ENCODE measurements around the gene SH3PXD2B. TPM values are rescaled to one million over a fixed set of nuclear protein-coding genes. Genes with fewer than 3 reads are reported as not detected.
"Not testable (repeated sequence)": the region's sequence is repeated elsewhere in the genome, so short reads cannot be mapped to it uniquely, and the experiment has no call there.

Gene SH3PXD2B
- total RNA-seq, 1 donor from 2014 or later = 39.8 TPM

DNA sequence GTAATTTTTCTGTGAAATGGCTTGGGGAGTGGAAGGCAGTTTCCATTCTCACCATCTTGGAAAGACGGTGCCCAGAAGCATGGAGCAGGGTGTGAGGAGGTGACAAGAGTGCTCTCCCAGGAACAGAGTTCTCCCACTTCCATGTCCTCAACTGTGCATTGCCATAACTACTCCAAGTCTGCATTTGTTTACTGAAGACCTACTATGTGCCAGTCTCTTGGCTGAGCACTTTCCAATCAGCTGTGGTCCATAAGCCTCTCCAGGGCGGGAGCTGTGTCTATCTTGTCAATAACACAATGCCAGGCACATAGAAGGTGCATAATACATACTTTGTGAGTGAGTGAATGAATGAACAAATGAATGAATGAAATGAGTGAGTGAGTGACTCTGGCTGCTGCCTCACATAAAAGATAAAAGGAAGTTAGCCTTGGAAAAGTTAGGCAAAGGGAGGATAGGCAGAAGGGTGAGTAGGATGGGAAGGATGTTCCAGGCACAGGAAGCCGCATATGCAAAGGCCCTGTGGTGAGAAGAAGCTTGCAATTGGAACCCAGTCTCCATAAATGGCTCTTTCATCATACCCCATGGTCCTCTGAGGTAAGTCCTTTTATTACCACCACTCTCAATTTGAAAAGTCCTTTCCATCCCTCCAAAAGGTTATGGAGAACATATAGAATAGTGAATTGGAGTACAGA, 31.3 kb upstream of the SH3PXD2B start:
- DNase-seq (ENCODE audit: low spot score) = no peak

DNA sequence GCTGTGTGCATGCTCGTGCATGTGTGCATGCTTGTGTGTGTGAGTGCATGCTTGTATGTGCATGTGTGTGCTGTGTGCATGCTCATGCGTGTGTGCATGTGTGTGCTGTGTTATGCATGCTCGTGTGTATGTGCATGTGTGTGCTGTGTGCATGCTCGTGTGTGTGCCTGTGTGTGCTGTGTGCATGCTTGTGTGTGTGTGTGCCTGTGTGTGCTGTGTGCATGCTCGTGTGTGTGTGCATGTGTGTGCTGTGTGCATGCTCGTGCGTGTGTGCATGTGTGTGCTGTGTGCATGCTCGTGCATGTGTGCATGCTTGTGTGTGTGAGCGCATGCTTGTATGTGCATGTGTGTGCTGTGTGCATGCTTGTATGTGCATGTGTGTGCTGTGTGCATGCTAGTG, 30.3 kb upstream of the SH3PXD2B start:
- no peak for DNase-seq (ENCODE audit: low spot score)

DNA sequence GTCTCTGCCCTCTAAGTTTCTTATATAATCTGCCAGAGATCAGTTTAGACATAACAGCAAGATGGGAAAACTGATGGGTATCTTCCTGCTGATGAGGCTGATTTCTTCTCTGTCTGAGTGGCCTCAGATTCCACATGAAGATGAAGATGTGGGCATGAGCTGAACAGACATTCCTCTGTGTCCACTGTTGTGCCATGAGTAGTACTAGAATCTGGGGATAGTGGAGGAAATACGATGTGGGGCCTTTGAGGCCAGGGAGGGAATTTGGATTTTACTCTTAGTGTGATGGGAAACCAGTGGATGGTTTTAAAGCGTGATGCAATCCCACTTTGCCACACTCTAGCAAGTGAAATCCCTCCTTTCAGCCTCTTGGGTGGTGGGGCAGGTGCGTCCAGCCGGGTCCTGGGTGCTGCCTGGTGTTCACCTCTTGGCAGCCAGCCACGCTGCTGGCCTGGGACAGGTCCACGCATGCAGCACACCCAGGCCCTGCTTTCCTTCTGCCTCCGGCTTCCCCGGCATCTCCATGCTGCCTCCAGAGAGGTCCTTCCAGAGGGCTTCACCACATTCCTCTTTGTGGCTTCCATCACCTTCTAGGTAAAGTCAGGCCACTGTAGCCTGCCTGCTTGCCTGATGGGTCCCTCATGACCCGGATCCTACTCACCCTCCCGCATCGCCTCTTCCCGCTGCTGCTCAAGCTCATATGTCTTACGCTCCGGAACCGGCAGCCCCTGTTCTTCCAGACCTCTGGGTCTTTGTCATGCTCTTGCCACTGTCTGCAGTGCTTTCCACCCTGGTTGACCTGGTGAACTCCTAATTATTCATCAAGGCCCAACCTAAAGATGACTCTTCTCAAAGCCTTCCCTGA, 28.1 kb upstream of the SH3PXD2B start:
- DNase-seq (ENCODE audit: low spot score) = no peak

DNA sequence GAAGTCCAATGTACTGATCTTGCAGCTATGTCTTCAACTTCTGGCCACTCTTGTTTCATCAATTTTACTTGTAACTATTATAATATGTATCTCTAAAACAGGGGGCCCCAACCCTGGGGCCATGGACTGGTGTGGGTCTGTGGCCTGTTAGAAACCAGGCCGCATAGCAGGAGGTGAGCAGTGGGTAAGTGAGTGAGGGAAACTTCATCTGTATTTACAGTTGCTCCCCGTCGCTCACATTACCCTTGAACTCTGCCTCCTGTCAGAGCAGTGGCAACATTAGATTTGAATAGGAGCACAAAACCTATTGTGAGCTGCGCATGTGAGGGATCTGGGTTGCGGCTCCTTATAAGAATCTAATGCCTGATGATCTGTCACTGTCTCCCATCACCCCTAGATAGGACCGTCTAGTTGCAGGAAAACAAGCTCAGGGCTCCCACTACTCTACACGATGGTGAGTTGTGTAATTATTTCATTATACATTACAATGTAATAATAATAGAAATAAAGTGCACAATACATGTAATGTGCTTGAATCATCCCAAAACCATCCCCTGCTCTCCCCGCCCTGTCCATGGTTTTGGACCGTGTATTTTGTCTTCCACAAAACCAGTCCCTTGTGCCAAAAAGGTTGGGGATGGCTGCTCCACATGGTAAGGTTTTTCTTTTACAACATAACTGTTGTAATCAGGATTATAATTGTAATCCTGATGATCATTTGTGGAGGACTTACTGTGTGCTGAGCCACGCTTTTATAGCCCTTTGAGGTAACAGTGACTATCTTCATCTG, 26.9 kb upstream of the SH3PXD2B start:
- DNase-seq (ENCODE audit: low spot score) = no peak

DNA sequence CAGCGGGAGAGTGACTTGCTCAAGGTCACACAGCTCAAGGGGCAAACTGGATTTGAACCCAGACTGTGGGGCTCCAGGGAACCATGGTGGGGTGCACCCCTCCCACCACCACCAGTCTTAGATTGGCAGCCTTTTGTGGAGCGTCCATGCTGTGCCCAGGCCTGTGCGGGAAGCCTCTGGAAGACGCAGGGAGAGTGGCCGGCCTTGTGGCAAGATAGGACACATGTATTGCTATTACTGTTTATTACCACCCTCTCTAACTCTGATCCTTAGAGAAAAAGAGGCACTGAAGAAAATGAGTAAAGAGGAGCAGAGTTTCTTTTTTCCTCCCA, 25.4 kb upstream of the SH3PXD2B start:
- DNase-seq (ENCODE audit: low spot score) = no peak

DNA sequence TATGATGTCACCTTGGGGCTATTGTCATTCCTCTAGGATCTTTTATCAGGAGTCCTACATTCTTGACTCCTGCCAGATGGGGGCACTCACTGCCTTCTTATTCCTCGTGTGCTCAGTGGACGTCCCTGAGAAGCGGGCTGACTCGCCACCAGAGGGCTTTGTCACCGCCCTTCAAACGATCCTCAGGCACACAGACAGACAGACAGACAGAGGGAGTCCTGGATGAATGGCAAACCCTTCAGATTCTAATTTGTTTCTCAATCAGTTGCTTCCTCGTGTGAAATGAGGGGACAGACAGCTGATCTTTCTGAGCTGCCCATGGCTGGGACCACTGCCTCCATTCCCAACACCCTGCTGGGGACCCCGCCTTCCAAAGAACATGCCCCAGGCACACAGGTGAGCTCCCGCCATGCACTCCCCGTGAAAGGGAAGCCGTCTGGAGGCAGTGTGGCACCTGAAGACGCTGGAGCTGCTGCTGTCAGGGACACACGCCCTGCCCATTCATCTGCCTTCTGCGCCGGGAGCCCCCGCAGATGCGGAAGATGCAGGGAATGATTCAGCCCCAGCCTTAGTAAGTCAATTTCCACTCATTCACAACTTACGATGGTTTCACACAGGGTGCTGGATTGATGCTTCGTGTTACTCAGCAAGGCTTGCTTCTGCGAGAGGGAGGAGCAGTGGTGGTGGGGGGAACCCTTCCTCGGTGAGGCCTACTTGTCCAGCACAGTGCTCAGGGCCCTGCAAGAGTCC, 24.9 kb upstream of the SH3PXD2B start:
- DNase-seq (ENCODE audit: low spot score) = peak; percentile 86

DNA sequence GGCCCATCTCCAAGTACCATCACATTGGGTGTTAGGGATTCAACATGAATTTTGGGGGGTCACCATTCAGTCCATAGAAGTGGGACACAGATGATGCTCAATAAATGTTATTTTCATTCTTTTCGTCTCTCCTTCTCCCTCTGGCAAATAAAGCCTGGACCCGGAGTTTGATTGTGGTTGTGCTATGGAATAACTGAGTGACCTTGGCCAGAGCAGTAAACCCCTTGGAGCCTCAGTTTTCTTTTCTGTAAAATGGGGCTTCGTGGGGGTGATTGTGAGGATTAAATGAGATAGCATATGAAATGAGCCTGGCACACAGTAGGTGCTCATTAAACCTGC, 24.3 kb upstream of the SH3PXD2B start:
- not testable (repeated sequence) for DNase-seq (ENCODE audit: low spot score)

DNA sequence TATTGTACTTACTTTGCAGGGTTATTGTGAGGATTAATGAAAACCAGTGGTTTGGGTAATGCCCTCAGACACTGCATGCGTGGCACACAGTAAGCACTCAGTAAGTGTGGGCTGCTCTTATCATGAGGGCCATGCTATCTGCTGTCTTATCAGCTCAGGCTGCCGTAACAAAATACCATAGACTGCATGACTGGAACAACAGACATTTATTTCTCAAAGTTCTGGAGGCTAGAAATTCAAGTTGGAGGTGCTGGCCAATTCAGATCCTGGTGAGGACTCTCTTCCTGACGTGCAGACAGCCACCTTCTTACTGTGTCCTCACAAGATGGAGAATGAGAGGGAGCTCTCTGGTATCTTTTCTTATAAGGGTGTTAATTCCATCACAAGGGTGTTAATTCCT, 23.9 kb upstream of the SH3PXD2B start:
- DNase-seq (ENCODE audit: low spot score) = no peak

DNA sequence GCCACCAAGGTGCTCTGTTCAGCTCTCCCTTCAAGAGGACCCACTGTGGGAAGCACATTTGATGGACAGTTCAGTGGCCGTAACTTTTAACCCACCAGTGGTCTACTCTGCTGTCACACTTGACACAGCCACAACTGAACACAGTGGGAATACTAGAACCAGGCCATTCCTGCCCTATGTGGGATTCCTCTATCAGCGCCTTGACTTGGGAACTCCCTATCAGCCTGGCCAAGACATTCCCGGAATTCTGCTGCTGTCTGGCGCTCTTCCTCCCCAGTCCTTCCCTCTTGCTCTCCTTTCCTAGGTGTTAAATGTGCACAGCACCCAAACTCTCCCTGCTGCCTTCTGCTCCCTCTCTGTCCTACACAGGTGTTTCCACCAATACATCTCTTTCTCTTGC, 23.1 kb upstream of the SH3PXD2B start:
- no peak for DNase-seq (ENCODE audit: low spot score)

DNA sequence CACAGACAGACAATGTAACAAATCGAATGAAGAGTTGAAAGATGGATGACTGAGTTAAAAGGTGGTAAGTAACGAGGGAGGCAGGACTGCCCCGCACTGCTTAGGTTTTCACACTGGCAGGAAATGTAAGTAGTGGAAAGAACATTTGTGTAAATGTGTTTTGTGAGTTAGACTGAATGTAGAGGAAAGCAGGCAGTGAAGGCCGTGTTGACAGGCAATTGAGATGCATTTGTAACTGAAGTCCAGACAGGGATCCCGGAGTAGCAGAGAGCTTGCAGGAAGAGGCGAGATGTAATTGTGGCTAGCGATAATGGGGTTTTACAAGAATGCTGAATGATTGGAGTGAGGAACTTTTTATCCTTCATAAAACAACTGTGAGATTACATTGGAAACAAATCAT, 20.0 kb upstream of the SH3PXD2B start:
- no peak for DNase-seq (ENCODE audit: low spot score)

DNA sequence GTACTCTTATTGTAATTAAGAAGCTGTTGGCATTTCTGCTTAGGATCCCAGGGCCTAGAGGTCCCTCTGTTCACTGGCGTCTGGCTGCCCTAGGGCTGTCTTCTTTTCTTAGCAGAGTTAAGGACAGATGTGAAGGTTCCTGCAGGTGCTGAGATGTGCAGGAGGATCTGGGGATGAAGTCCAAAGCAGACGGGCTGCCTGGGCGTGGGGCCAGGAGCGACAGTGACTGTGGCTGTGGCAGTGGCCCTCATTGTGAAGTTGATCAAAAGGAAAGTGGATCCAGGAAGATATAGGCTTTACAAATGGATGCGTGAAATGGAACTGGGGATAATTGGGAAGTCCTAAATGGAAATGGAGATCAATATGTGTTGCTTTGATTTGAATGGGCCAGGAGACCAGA, 19.1 kb upstream of the SH3PXD2B start:
- DNase-seq (ENCODE audit: low spot score) = no peak

DNA sequence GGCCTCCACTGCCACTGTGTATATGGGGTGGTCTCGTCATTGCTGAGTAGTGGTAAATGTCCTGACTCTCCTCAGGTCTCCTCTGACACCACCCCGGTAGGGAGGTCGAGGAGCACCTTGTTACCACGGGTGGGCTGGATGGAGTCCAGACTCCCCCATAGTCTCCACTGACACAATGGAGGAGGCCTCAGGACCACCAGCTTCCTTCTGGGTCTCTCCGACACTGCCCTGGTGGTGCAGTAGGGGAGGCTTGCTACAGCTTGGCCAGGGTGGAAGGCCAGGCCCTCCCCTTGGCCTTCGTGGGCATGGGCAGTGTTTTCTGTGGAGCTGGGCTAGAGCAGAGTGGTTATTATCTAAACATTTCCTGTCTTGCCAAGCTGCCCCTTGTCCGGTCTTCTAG, 15.4 kb upstream of the SH3PXD2B start:
- no peak for DNase-seq (ENCODE audit: low spot score)

DNA sequence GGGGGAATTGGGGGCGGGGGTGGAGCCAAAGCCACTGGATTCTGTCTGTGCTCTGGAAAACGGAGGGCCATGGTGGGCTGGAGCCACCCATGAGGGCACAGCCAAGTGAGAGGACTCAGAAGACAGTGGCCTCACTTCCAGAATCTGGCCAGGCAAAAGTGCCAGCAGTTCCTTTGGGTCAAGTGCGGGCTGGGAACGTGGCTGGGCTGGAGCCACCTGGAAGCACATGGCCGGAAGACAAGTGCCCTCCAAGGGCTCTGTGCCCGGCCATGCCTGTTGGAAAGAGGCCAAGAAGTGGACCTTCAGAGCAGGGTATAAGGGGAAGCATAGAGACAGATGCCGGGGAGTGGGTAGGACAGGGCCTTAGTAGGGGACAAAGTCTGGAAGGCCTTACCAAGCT, 11.7 kb upstream of the SH3PXD2B start:
- DNase-seq (ENCODE audit: low spot score) = no peak

DNA sequence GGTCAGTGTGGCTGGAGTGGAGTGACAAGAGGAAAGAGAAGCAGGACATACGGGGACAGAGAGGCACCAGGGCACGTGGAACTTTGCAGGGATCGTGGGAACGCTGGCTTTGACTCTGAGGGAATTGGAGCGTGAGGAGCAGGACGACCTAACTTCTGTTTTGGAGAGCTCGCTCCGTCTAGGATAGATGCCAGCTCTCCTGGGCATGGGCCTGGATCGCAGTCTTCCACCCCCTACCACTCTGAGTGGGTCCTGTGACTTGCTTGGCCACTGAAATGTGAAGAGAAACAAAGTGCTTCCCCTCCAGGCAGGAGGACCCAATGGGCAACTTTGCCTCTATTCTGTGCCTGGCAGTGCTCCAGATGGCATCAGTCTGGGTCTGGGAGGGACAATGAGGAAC, 8.7 kb upstream of the SH3PXD2B start:
- DNase-seq (ENCODE audit: low spot score) = no peak

DNA sequence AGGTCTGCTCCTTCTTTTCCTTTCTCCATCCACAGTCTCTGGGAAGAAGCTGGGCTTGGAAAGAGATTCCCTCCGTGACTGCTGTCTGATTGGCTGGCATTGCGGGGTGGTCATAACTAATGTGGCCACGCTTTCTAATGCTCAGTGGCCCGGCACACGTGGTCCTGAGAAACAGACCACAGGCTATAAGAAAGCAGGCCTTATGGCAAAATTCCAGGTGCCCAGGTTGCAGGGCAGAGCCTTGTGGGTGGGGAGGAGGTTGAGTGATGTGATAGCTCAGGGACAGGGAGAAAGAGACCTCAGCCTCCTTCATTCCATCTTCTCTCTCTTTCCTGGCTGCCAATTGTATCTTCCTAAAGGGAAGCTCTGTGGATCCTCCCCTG, 5.4 kb upstream of the SH3PXD2B start:
- no peak for DNase-seq (ENCODE audit: low spot score)

DNA sequence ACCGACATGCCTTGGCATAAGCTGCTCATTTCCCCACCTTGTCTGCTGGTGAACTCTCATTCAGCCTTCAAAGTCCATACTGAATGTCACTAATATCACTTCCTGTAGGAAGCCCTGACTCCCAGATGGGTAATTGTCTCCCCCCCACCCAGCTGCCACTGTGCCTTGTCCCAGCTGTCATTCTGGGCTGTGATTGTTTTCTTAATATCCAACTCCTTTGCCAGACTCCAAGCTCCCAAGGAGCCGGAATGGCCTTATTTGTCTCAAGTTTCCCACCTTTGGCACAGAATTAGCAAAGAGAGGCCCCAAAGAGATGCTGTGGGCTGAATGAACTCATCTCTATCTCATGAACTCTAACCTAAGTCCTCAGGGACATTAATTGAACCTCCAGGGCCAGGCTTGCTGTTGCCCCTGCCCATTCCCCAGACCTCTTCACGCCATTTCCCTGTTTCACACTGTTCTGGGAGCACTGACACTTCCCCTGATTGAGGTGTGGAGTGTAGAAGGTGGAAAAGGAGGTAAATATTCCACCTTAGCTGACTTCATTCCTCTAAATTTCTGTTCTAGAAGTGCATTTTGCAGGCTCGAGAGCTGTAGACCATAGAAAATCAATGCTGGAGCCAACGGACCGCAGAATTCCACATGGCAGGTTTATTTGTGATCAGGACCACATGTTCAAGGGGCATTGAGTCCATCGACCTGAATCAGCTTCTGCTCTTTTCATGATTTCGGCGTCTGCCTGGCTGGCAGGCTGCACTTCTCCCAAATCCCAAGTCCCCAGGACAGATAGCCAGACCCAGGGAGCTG, 4.9 kb upstream of the SH3PXD2B start:
- no peak for DNase-seq (ENCODE audit: low spot score)

DNA sequence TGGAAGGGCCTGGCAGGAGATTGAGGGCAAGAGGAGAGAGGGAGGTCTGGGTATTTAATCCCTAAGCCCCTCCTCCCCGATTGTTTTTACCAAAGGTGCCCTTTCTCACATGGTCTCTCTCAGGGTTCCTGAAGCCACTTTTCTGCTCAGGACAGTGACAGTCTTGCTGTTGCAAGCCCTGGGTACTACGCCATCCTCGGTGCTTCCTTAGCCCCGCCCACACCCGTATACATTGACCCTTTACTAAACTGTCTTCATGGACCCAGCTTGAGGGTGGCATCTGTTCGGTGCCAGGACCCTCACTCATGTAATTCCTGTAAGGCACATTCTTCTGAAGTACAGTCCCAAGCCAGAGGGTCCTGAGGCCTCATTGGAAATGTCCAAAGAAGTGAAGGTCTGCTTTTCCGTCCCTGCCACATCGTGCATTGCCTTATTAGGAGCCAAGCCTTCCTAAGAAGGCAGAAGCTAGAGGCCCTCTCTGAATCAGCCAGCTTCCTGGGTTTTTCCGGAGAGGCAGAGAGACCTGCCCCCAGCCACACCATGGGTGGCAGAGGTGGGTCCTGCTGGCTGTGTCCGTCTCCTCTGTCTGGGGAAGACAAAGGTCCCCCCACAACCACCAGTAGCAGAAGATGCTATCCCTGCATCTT, 1.9 kb upstream of the SH3PXD2B start:
- DNase-seq (ENCODE audit: low spot score) = no peak

DNA sequence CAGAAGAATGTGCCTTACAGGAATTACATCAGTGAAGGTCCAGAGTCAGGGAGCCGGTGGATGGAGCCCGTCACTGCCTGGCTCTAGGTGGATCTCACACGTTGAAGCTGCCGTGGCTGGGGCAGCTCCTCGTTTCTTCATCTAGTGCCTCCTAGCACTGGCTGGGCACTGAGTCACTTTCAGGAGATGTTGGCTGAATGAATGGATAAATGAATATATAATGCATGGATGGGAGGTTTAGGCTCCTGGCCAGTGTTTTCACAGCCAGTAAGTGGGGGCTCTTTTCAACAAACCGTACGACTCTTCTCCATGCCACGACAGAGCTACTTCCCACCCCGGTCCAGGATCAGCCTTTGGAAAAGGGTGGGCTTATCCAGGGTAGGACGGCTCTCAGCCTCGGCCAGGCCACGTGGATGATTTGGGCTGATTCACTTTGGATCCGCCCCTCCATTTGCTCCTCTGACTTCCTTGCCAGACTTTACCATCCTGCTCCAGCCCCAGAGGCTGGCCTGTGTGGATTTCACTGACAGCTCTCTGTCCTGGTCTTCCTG, 1.3 kb upstream of the SH3PXD2B start:
- DNase-seq (ENCODE audit: low spot score) = no peak

DNA sequence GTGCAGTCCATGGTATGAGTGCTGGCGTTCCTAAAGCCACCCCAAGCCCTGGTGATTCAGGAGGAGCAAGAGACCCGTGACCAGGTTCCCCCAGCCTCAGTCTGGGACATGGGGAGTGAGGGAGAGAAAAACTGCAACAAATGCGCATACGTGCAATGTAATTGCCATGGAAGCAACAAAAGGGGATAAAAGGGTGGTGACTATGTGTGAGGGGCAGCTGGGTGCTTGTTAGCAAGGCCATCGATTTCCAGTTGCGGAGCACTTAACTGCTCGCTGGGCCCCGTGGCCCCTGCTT, 709 bp upstream of the SH3PXD2B start:
- DNase-seq (ENCODE audit: low spot score) = no peak

DNA sequence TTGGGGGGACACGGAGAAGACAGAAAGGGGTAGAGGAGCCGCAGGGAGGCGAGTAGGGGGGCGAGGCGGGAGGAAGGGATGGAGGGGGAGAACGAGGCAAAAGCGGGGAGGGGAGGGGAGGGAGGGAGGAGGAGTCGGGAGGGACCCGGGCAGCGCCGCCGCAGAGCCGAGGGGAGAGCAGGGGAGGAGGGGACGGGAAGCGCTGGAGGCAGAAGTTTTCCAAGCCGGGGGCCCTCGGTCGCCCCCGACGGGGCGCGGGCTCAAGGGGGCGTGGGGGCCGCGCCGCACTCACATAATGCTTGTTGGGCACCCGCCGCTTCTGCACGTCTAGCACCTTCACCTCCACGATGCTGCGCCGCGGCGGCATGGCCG, 353 bp downstream of the SH3PXD2B start:
- DNase-seq (ENCODE audit: low spot score) = no peak

Data from ureter (tissue), 1 donor.